ENCODE measurements around the gene PDIA5. TPM values are rescaled to one million over a fixed set of nuclear protein-coding genes. Genes with fewer than 3 reads are reported as not detected.
A peak's percentile ranks its signal among the peaks of the same experiment; 100 is the strongest.
"Not testable (repeated sequence)": the region's sequence is repeated elsewhere in the genome, so short reads cannot be mapped to it uniquely, and the experiment has no call there.

The PDIA5 gene
- total RNA-seq, 8 experiments from 2014 or later, result 6.3 to 51.8 (median 11.5) TPM

GRCh38 chr3:123102826-123103225, 36.0 kb downstream of the PDIA5 start:
- ATAC-seq (replicated peaks in 6 of 8), result no peak
- Histone ChIP-seq H3K4me3 (no peak overlapping the region), H3K4me1 (replicated peaks in 1 of 2) (peaks cover 4 to 5% of the 10 kb centered on the region in 2 donors), H3K27ac (no peak overlapping the region)
- WGBS, 10 experiments, result 57 to 100% (median 94%) methylated on average over 1 to 2 of the region's 2 CpGs; no CpG with 5 or more reads in 2 of the 10 experiments
- in situ Hi-C loops (cut with MboI; ENCODE audit: low pct_unique_long_range_greater_than_20kb in 2 of 9, low sequenced_read_pairs in 9 of 9, unreplicated experiment in 9 of 9), result no loop called here

GRCh38 chr3:123104550-123104949, 37.7 kb downstream of the PDIA5 start:
- in situ Hi-C loops (cut with MboI; ENCODE audit: low pct_unique_long_range_greater_than_20kb in 2 of 9, low sequenced_read_pairs in 9 of 9, unreplicated experiment in 9 of 9), result no loop called here
- ATAC-seq (replicated peaks in 6 of 8), result peak in 7 of 8 experiments; percentile 61 to 100 (median 95)
- WGBS, 10 experiments, result 85% methylated on average over 3 of the region's 3 CpGs; no CpG with 5 or more reads in 9 of the 10 experiments

DNA sequence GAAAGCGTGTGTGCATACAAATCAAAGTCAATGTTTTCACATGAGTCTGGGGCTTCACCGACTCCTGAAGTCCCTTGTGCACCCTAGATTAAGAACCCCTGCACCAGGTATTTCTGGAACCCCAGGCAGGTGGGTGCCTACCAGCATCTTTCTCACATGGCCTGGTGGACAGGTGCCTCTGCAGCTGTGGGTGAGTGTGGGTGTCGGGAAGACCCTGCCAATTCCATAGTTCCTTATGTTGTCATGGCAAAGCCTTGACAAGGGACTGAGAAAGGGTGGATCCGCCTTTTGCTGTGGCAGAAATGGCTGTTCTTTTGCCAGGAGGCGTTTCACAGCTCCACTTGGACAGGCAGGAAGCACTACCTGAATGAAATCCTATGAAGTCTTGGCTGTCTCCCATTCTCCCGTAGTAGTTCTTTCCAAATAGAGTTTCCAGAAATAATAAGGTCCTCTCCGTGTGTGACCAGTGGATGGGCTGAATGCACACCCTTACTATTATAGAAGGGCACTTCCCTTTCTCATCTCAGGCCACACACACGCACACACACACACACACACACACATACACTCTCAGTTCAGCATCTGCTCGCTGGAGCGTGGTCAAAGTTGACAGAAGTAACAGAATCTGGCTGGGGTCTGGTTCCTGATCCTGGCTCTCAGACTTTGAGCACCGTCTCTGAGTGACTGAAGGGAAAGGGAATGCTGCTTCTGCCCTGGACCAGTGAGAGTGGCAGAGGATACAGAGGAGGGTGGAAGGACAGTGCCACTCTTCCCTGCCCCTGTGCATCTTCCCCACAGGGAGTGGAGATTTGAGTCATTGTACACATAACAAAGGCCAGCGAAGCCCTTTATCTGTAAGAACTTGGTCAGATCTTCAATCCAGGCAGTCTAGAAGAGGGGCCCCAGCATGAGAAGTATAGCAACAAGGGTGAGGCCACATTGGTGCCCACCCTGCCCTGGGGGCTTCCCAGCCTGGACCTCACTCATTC, 38.7 kb downstream of the PDIA5 start:
- Histone ChIP-seq H3K4me1 (replicated peaks in 1 of 2) (peaks cover 4 to 15% of the 10 kb centered on the region in 2 donors), H3K27ac (no peak overlapping the region), H3K4me3 (no peak overlapping the region)
- WGBS, 10 experiments, result 66 to 100% (median 76%) methylated on average over 2 to 6 of the region's 12 CpGs; no CpG with 5 or more reads in 1 of the 10 experiments
- in situ Hi-C loops (cut with MboI; ENCODE audit: low pct_unique_long_range_greater_than_20kb in 2 of 9, low sequenced_read_pairs in 9 of 9, unreplicated experiment in 9 of 9), result no loop called here
- peak in 4 of 8 experiments; percentile 21 to 55 (median 47) for ATAC-seq (replicated peaks in 6 of 8)

More at GRCh38 chr3:123104550-123104949, 37.7 kb downstream of the PDIA5 start:
- H3K4me1 ChIP-seq (replicated peaks in 1 of 2), result peaks cover 4 to 6% of the 10 kb centered on the region in 2 donors
- H3K27ac ChIP-seq, result no peak overlapping the region
- H3K4me3 ChIP-seq, result no peak overlapping the region

DNA sequence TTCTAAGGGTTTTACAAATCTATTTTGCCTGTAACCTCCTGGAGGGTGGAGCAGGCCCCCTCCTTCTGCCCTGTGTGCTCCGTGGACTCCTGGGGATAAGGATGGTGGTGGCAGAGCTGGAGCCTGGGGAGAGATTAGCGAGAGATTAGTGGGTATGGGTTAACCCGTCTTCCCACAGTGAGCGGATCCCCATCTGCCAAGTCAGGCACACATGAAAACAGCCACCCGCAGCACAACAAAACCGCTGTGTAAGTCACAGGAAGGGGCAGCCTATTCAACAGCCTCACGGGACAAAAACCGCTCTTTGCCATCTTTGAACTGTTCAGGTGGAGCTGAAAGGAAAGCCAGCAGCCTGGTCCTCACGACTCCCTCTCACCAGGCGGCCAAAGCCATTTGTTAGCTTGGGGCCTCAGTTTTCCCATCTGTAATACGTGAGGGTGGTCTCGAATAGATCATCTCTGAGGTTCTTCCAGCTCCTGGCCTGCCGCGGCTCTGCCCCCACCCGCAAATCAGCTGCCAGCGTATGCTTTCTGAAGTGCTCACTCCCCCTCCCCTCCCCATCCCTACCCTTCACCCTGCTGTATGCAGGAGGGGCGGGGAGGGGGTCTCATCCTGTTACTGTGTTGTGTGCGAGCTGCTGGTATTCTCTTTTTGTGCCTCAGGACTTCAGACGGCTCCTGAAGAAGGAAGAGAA, 43.6 kb downstream of the PDIA5 start:
- peak in 5 of 8 experiments; percentile 21 to 59 (median 39) for ATAC-seq (replicated peaks in 6 of 8)
- Histone ChIP-seq H3K4me1 (replicated peaks in 1 of 2) (peaks cover 8 to 19% of the 10 kb centered on the region in 2 donors), H3K27ac (no peak overlapping the region), H3K4me3 (no peak overlapping the region)
- 45 to 83% (median 79%) methylated on average over 1 to 7 of the region's 19 CpGs; no CpG with 5 or more reads in 3 of the 10 experiments for WGBS, 10 experiments
- in situ Hi-C loops (cut with MboI; ENCODE audit: low pct_unique_long_range_greater_than_20kb in 2 of 9, low sequenced_read_pairs in 9 of 9, unreplicated experiment in 9 of 9), result no loop called here

DNA sequence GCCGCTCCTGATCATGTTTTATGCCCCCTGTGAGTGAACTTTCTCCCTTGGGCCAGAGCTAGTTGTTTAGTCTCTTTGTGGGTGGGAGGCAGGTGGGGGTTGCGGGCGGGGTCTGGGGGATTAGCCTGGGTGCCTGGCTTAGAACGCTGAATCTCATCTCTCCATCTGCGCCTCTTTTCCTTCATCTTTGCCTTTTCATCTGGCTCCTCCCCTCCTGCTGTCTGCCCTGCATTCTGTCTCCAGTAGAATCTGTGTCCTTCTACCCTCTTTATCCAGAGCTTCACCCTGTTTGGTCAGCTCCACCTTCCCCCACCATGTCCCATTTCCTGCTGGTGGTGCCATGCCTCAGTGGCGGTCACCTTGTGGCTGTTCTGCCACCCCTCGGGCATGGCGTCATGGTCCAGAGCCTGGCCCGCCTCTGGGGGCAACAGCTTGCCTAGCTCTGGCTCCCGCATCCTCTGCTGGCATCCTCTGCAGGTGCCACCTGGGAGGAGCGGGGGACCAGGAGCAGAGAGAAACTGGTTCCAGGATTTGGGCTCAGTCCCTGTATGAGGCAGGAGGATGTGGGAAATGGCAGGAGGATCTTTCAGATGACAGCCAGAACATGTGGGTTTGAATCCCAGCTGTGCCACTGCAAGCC, 44.3 kb downstream of the PDIA5 start:
- no peak for ATAC-seq (replicated peaks in 6 of 8)
- H3K4me1 ChIP-seq (replicated peaks in 1 of 2), result peaks cover 3 to 19% of the 10 kb centered on the region in 2 donors
- H3K27ac ChIP-seq, result no peak overlapping the region
- H3K4me3 ChIP-seq, result no peak overlapping the region
- in situ Hi-C loops (cut with MboI; ENCODE audit: low pct_unique_long_range_greater_than_20kb in 2 of 9, low sequenced_read_pairs in 9 of 9, unreplicated experiment in 9 of 9), result no loop called here
- WGBS, 10 experiments, result 90 to 100% (median 100%) methylated on average over 1 to 4 of the region's 11 CpGs; no CpG with 5 or more reads in 5 of the 10 experiments

GRCh38 chr3:123111640-123112039, 44.8 kb downstream of the PDIA5 start:
- no peak overlapping the region for H3K4me3 ChIP-seq
- ATAC-seq (replicated peaks in 6 of 8), result no peak
- 90 to 100% (median 96%) methylated on average over 1 to 6 of the region's 6 CpGs; no CpG with 5 or more reads in 1 of the 10 experiments for WGBS, 10 experiments
- H3K27ac ChIP-seq, result no peak overlapping the region
- in situ Hi-C loops (cut with MboI; ENCODE audit: low pct_unique_long_range_greater_than_20kb in 2 of 9, low sequenced_read_pairs in 9 of 9, unreplicated experiment in 9 of 9), result no loop called here
- peaks cover 3 to 19% of the 10 kb centered on the region in 2 donors for H3K4me1 ChIP-seq (replicated peaks in 1 of 2)

DNA sequence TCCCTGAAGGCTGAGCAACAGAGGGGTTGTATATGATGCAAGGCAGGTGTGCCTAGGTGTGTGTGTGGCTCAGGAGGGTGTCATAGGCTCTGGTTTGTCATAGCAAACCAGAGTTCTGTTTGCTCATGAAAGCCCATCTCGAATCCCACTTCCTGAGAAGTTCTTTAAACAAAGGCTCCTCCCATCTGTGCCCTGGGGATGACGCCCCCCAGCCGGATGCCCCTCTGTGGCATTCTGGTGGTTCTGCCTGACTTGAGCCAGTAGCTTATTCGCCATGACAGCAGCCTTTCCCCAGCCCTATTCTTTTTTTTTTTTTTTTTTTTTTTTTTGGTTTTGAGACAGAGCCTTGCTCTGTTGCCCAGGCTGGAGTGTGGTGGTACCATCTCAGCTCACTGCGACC, 45.4 kb downstream of the PDIA5 start:
- ATAC-seq (replicated peaks in 6 of 8), result no peak
- 92 to 100% (median 100%) methylated on average over 1 to 4 of the region's 5 CpGs; no CpG with 5 or more reads in 7 of the 10 experiments for WGBS, 10 experiments
- peaks cover 3 to 19% of the 10 kb centered on the region in 2 donors for H3K4me1 ChIP-seq (replicated peaks in 1 of 2)
- H3K27ac ChIP-seq, result no peak overlapping the region
- no peak overlapping the region for H3K4me3 ChIP-seq
- in situ Hi-C loops (cut with MboI; ENCODE audit: low pct_unique_long_range_greater_than_20kb in 2 of 9, low sequenced_read_pairs in 9 of 9, unreplicated experiment in 9 of 9), result no loop called here

DNA sequence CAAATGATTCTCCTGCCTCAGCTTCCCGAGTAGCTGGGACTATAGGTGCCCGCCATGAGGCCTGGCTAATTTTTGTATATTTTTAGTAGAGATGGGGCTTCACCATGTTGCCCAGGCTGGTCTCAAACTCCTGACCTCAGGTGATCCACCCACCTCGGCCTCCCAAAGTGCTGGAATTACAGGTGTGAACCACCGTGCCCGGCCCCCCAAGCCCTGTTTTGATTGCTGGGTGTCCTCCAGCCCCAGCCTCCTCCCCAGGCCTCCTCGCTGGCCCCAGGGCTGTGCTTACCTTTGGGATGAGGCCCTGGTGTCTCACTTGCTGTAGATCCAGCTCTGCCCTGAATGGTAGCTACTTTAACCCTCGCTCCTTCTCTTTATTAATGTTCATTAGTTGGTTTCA, 45.8 kb downstream of the PDIA5 start:
- H3K4me3 ChIP-seq; in situ Hi-C loops (cut with MboI; ENCODE audit: low pct_unique_long_range_greater_than_20kb in 2 of 9, low sequenced_read_pairs in 9 of 9, unreplicated experiment in 9 of 9); ATAC-seq (replicated peaks in 6 of 8); H3K27ac ChIP-seq: not testable (repeated sequence)
- peaks cover 3 to 19% of the 10 kb centered on the region in 2 donors for H3K4me1 ChIP-seq (replicated peaks in 1 of 2)
- 40 to 100% (median 100%) methylated on average over 1 to 5 of the region's 7 CpGs; no CpG with 5 or more reads in 4 of the 10 experiments for WGBS, 10 experiments

GRCh38 chr3:123113889-123114450, 47.1 kb downstream of the PDIA5 start:
- Histone ChIP-seq H3K4me3 (no peak overlapping the region), H3K4me1 (replicated peaks in 1 of 2) (peaks cover 3 to 16% of the 10 kb centered on the region in 2 donors), H3K27ac (no peak overlapping the region)
- in situ Hi-C loops (cut with MboI; ENCODE audit: low pct_unique_long_range_greater_than_20kb in 2 of 9, low sequenced_read_pairs in 9 of 9, unreplicated experiment in 9 of 9), result no loop called here
- ATAC-seq (replicated peaks in 6 of 8), result peak in 1 of 8 experiments; percentile 64
- WGBS, 10 experiments, result 33 to 100% (median 99%) methylated on average over 1 to 4 of the region's 5 CpGs; no CpG with 5 or more reads in 6 of the 10 experiments

DNA sequence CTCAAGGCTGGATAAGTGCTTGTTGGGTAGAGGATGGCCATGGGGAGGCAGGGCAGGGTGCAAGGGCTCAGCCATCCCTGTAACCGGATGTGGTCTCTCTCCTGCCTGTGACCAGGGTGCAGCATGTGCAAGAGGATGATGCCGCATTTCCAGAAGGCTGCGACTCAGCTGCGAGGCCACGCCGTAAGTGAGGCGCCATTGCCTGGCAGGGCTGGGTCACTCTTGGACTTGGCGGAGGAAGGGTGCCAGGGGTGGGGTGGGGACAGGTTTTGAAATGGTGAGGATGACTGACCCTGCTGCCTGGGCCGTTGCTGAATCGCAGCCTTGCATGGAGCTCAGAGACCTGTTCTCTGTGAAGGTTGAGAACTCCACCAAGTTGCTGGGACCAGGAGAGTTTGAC, 49.3 kb downstream of the PDIA5 start:
- 90 to 100% (median 96%) methylated on average over 1 to 5 of the region's 10 CpGs; no CpG with 5 or more reads in 7 of the 10 experiments for WGBS, 10 experiments
- in situ Hi-C loops (cut with MboI; ENCODE audit: low pct_unique_long_range_greater_than_20kb in 2 of 9, low sequenced_read_pairs in 9 of 9, unreplicated experiment in 9 of 9), result no loop called here
- Histone ChIP-seq H3K4me1 (replicated peaks in 1 of 2) (peaks cover 0 to 5% of the 10 kb centered on the region in 2 donors), H3K27ac (no peak overlapping the region), H3K4me3 (no peak overlapping the region)
- no peak for ATAC-seq (replicated peaks in 6 of 8)

DNA sequence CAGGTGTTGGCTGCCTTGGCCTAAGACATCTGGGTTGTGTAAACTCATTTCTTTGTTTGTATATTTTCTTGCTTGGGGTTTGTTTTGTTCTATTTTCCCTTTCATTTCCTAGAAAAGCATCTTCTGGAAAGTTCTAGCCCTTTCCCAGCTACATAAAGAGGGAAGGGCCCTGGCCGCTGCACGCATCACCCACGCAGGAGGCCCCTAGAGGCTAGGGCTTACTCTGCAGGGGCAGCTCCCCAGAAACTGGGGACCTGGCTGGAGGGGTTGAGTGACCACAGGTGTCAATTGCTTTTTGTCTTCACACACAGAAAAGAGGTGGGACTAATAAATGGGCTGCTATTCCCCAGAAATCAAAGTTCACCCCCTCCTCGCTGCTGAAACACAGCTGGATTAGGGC, 52.6 kb downstream of the PDIA5 start:
- Histone ChIP-seq H3K4me1 (replicated peaks in 1 of 2) (peaks cover 8 to 13% of the 10 kb centered on the region in 2 donors), H3K27ac (no peak overlapping the region), H3K4me3 (no peak overlapping the region)
- no peak for ATAC-seq (replicated peaks in 6 of 8)
- in situ Hi-C loops (cut with MboI; ENCODE audit: low pct_unique_long_range_greater_than_20kb in 2 of 9, low sequenced_read_pairs in 9 of 9, unreplicated experiment in 9 of 9), result no loop called here
- WGBS, 10 experiments, result 80 to 100% (median 90%) methylated on average over 1 of the region's 4 CpGs; no CpG with 5 or more reads in 6 of the 10 experiments

DNA sequence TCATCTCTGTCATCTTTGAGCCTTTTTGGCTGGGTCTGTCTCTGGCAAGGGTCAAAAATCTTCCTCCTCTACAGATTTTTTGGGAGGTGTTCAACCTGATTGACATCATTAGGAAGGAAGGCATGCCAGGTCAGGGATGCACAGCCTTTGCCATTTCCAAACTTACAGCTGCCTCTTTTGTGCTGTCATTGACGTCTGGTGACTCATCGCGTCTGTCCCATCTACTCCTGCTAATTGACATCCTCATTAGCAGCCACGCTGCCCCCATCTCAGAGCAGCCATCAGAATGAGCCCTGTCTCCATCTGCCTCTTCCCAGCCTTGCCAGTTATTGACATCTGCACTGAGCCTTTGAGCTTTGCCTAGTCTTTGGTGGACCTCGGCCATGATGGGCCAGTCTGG, 53.0 kb downstream of the PDIA5 start:
- ATAC-seq (replicated peaks in 6 of 8), result peak in 4 of 8 experiments; percentile 18 to 69 (median 55)
- WGBS, 10 experiments, result 80 to 100% (median 96%) methylated on average over 1 to 4 of the region's 5 CpGs; no CpG with 5 or more reads in 4 of the 10 experiments
- in situ Hi-C loops (cut with MboI; ENCODE audit: low pct_unique_long_range_greater_than_20kb in 2 of 9, low sequenced_read_pairs in 9 of 9, unreplicated experiment in 9 of 9), result no loop called here
- H3K4me1 ChIP-seq (replicated peaks in 1 of 2), result peaks cover 8 to 17% of the 10 kb centered on the region in 2 donors
- H3K4me3 ChIP-seq, result no peak overlapping the region
- no peak overlapping the region for H3K27ac ChIP-seq

Data from motor neuron (in vitro differentiated cells).